ENCODE measurements around the gene EGFLAM. TPM values are rescaled to one million over a fixed set of nuclear protein-coding genes. Genes with fewer than 3 reads are reported as not detected.

Gene EGFLAM
- polyA plus RNA-seq, 1 donor from 2014 or later, result not detected

- Histone ChIP-seq H3K79me2 (replicated peaks; ENCODE audit: insufficient read depth, low read length) (no peaks in the 10 kb centered on the region), H3K9me2 (ENCODE audit: insufficient read depth, low read length) (no peaks in the 10 kb centered on the region), H3K9me3 (ENCODE audit: low read length) (no peaks in the 10 kb centered on the region), H3K27ac (ENCODE audit: low read length) (no peak overlapping the region), H4K20me1 (ENCODE audit: insufficient read depth) (no peaks in the 10 kb centered on the region), H3K4me3 (ENCODE audit: low read length) (no peak overlapping the region), H3K9ac (ENCODE audit: low read length) (no peak overlapping the region), H2AFZ (ENCODE audit: low read depth, low read length) (no peak overlapping the region), H3K27me3 (ENCODE audit: insufficient read depth, low read depth, low read length) (no peaks in the 10 kb centered on the region), H3K4me2 (ENCODE audit: low read length) (no peak overlapping the region), H3F3A (ENCODE audit: insufficient read depth, low read length, poor library complexity, severe bottlenecking) (peaks cover 5% of the 10 kb centered on the region), H3K36me3 (ENCODE audit: insufficient read depth, low read length) (no peaks in the 10 kb centered on the region)
- TF ChIP-seq REST (IDR thresholded peaks at IDR 0.05; ENCODE audit: borderline replicate concordance), result no peak
- TF ChIP-seq RAD21 (conservative IDR thresholded peaks at IDR 0.05), result no peak
- no peak for TF ChIP-seq TAF1 (IDR thresholded peaks at IDR 0.05; ENCODE audit: low read depth)
- no peak for TF ChIP-seq MXI1 (conservative IDR thresholded peaks at IDR 0.05; ENCODE audit: poor library complexity, severe bottlenecking)
- no peak for TF ChIP-seq EZH2 (IDR thresholded peaks at IDR 0.05; ENCODE audit: borderline replicate concordance, insufficient read depth, low read length, poor library complexity, severe bottlenecking)
- TF ChIP-seq SMC3 (conservative IDR thresholded peaks at IDR 0.05; ENCODE audit: poor library complexity), result no peak
- no peak for TF ChIP-seq EP300 (conservative IDR thresholded peaks at IDR 0.05; ENCODE audit: poor library complexity, severe bottlenecking)
- no peak for TF ChIP-seq CTCF (IDR thresholded peaks at IDR 0.05; ENCODE audit: poor library complexity, severe bottlenecking)
- no peak for TF ChIP-seq POLR2AphosphoS5 (IDR thresholded peaks at IDR 0.05)
Observed at GRCh38 chr5:38465061-38465460, 206.7 kb downstream of the EGFLAM start.

- Histone ChIP-seq H3F3A (ENCODE audit: insufficient read depth, low read length, poor library complexity, severe bottlenecking) (peaks cover 5% of the 10 kb centered on the region), H3K27me3 (ENCODE audit: insufficient read depth, low read depth, low read length) (no peaks in the 10 kb centered on the region), H3K4me2 (ENCODE audit: low read length) (no peak overlapping the region), H3K4me3 (ENCODE audit: low read length) (no peak overlapping the region), H3K79me2 (replicated peaks; ENCODE audit: insufficient read depth, low read length) (no peaks in the 10 kb centered on the region), H4K20me1 (ENCODE audit: insufficient read depth) (no peaks in the 10 kb centered on the region), H3K36me3 (ENCODE audit: insufficient read depth, low read length) (no peaks in the 10 kb centered on the region), H2AFZ (ENCODE audit: low read depth, low read length) (no peak overlapping the region), H3K27ac (ENCODE audit: low read length) (no peak overlapping the region), H3K9me3 (ENCODE audit: low read length) (no peaks in the 10 kb centered on the region), H3K9me2 (ENCODE audit: insufficient read depth, low read length) (no peaks in the 10 kb centered on the region), H3K9ac (ENCODE audit: low read length) (no peak overlapping the region)
- no peak for TF ChIP-seq SMC3 (conservative IDR thresholded peaks at IDR 0.05; ENCODE audit: poor library complexity)
- TF ChIP-seq REST (IDR thresholded peaks at IDR 0.05; ENCODE audit: borderline replicate concordance), result no peak
- no peak for TF ChIP-seq EP300 (conservative IDR thresholded peaks at IDR 0.05; ENCODE audit: poor library complexity, severe bottlenecking)
- TF ChIP-seq MXI1 (conservative IDR thresholded peaks at IDR 0.05; ENCODE audit: poor library complexity, severe bottlenecking), result no peak
- no peak for TF ChIP-seq TAF1 (IDR thresholded peaks at IDR 0.05; ENCODE audit: low read depth)
- no peak for TF ChIP-seq EZH2 (IDR thresholded peaks at IDR 0.05; ENCODE audit: borderline replicate concordance, insufficient read depth, low read length, poor library complexity, severe bottlenecking)
- no peak for TF ChIP-seq RAD21 (conservative IDR thresholded peaks at IDR 0.05)
- TF ChIP-seq POLR2AphosphoS5 (IDR thresholded peaks at IDR 0.05), result no peak
- TF ChIP-seq CTCF (IDR thresholded peaks at IDR 0.05; ENCODE audit: poor library complexity, severe bottlenecking), result no peak
Observed at GRCh38 chr5:38465702-38466423, 207.5 kb downstream of the EGFLAM start.

Data from neural cell (in vitro differentiated cells).